Bronchial epithelial cell (primary cell): ENCODE results near the gene RAB27B. TPM values are rescaled to one million over a fixed set of nuclear protein-coding genes. Genes with fewer than 3 reads are reported as not detected.

Experiments used
- DNase-seq: peaks from one replicate; pipeline ENCODE4 v3.0.0-alpha.2; 2010; ENCODE audit warnings: low read depth
- FAIRE-seq: peaks from 2 replicates; lab custom pipeline; 2011; peaks lifted over from hg19 to GRCh38; lab: Jason Lieb, UNC
- H3K27me3 ChIP-seq: 2 replicates; pipeline ENCODE4 v1.5.1; 2011; ENCODE audit warnings: low read length; ENCODE audit not compliant: control insufficient read depth, insufficient read depth
- H3K36me3 ChIP-seq: 2 replicates; pipeline ENCODE4 v1.5.1; 2011; ENCODE audit warnings: low read length; ENCODE audit not compliant: control insufficient read depth, insufficient read depth
- H3K4me3 ChIP-seq: 2 replicates; pipeline ENCODE4 v1.5.1; 2011; ENCODE audit warnings: mild to moderate bottlenecking, low read depth, low read length, control low read depth
- total RNA-seq: library from RNA; depleted of rRNA; stranded (reverse); fragments of >200 nt; gene quantifications from 2 replicates; pipeline ENCODE4 v1.2.1, GENCODE V29; 2014
- TF ChIP-seq, protein P1 (sequence below): IDR thresholded peaks from 2 replicates; pipeline ENCODE4 v1.5.1; 2011; ENCODE audit warnings: mild to moderate bottlenecking, moderate library complexity, low read length, control low read depth, inconsistent platforms; ENCODE audit not compliant: insufficient read depth, severe bottlenecking

Gene RAB27B
- total RNA-seq, 1 donor from 2014 or later, result 72.7 TPM

DNA sequence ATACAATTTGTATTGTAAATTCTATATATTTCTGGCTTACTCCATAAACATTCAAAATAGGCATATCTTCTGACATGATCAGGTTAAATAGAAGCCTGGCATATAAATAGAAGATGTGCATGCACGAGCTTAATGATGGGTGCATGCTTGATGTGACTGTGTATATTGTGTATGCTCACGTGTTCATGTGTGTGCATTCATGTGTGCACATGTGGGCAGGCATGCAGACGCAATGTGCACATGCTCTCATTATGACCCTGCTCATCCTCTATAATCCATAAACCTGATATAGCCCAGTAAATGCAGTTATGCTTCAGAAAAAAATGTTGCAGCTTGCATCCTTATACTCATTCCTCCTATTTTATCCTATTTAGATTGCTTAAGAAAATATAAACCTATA, 29.2 kb downstream of the RAB27B start:
- DNase-seq (no peak), FAIRE-seq (no peak)
- Histone ChIP-seq H3K4me3 (no peak overlapping the region), H3K27me3 (no peaks in the 10 kb centered on the region), H3K36me3 (peaks cover 3% of the 10 kb centered on the region)
- TF ChIP-seq, protein P1, sequence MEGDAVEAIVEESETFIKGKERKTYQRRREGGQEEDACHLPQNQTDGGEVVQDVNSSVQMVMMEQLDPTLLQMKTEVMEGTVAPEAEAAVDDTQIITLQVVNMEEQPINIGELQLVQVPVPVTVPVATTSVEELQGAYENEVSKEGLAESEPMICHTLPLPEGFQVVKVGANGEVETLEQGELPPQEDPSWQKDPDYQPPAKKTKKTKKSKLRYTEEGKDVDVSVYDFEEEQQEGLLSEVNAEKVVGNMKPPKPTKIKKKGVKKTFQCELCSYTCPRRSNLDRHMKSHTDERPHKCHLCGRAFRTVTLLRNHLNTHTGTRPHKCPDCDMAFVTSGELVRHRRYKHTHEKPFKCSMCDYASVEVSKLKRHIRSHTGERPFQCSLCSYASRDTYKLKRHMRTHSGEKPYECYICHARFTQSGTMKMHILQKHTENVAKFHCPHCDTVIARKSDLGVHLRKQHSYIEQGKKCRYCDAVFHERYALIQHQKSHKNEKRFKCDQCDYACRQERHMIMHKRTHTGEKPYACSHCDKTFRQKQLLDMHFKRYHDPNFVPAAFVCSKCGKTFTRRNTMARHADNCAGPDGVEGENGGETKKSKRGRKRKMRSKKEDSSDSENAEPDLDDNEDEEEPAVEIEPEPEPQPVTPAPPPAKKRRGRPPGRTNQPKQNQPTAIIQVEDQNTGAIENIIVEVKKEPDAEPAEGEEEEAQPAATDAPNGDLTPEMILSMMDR, result no peak

- TF ChIP-seq, protein P1, result no peak
- DNase-seq, result peak; percentile 15
- Histone ChIP-seq H3K36me3 (peaks cover 3% of the 10 kb centered on the region), H3K27me3 (no peaks in the 10 kb centered on the region), H3K4me3 (no peak overlapping the region)
- no peak for FAIRE-seq
These were observed 31.6 kb downstream of the RAB27B start for GRCh38 chr18:54859667-54860421.

GRCh38 chr18:54860941-54861340, 32.7 kb downstream of the RAB27B start:
- TF ChIP-seq, protein P1, result no peak
- Histone ChIP-seq H3K36me3 (peaks cover 3% of the 10 kb centered on the region), H3K4me3 (no peak overlapping the region), H3K27me3 (no peaks in the 10 kb centered on the region)
- DNase-seq (no peak), FAIRE-seq (no peak)

- TF ChIP-seq, protein P1, result no peak
- DNase-seq (no peak), FAIRE-seq (no peak)
- Histone ChIP-seq H3K36me3 (no peaks in the 10 kb centered on the region), H3K27me3 (no peaks in the 10 kb centered on the region), H3K4me3 (no peak overlapping the region)
These were observed 38.9 kb downstream of the RAB27B start for GRCh38 chr18:54867131-54867530.

DNA sequence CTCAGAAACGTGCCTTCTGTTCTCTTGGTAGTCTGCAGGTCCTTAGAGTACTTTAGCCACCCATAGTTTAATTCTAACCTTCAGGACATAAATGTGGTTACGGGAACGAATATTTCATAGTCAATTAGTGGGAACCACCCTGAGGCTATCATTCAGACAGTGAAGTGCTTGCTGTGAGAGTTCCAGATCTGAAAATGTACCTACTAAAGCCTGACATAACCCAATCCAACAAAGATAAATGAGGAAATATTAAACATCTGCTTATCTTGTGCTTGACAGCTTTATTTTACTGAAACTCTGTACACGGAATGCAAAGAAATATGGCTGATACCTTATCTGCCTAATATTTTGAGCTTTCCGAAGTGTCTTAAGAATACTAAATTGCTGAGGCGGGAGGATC, 43.0 kb downstream of the RAB27B start:
- no peaks in the 10 kb centered on the region for H3K27me3 ChIP-seq
- FAIRE-seq (no peak), DNase-seq (no peak)
- TF ChIP-seq, protein P1, result no peak
- no peaks in the 10 kb centered on the region for H3K36me3 ChIP-seq
- H3K4me3 ChIP-seq, result no peak overlapping the region

GRCh38 chr18:54872681-54873080, 44.4 kb downstream of the RAB27B start:
- FAIRE-seq (no peak), DNase-seq (no peak)
- no peaks in the 10 kb centered on the region for H3K27me3 ChIP-seq
- H3K4me3 ChIP-seq, result no peak overlapping the region
- TF ChIP-seq, protein P1, result no peak
- H3K36me3 ChIP-seq, result no peaks in the 10 kb centered on the region
